Myocyte (in vitro differentiated cells): ENCODE results near the gene NPC2. TPM values are rescaled to one million over a fixed set of nuclear protein-coding genes. Genes with fewer than 3 reads are reported as not detected.

Experiments used
- DNase-seq: peaks from one replicate; pipeline ENCODE4 v3.0.0-alpha.2; 2012; ENCODE audit warnings: low read depth
- total RNA-seq: library from RNA; depleted of rRNA; stranded (reverse); fragments of >200 nt; gene quantifications from 2 replicates; pipeline ENCODE4 v1.2.3, GENCODE V29; 2014

The NPC2 gene
- total RNA-seq, 1 donor from 2014 or later: 898 TPM

DNA sequence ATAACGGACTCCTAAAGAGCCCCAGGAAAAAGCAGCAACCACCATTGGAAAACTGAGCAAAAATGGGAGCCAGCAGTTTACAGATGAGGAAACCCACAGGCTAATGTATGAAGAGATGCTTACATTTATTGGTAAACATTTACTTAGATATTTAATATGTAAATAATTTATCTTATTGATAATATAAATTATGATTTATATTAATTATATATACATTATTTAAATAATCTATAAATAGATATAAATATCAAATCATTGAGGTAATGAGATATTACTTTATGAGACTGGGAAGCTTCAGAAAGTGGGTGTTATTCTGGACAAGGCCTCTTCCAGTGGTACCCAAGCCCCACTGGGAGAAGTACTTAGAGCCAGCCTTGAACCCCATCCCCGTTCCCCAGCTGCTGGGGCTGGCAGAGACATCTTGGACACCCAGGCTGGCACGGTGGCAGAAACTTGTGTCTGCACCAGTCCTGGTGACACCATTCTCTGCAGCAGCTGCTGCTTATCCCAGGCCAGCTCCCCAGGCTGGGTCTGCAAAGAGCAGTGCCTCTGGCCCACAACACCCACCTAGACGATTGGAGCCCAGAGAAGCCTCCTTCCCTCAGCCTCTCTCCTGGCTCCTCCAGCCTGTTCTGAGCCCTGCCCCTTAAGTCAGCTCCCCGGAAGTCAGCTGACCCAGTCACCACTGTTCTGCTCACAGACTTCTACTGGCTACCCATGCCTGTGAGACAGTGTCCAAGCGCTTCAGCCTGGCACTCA lies 26.4 kb upstream of the NPC2 start:
- DNase-seq: peak; percentile 87

GRCh38 chr14:74518221-74518620 lies 25.1 kb upstream of the NPC2 start:
- no peak for DNase-seq

GRCh38 chr14:74517731-74518130 lies 24.6 kb upstream of the NPC2 start:
- no peak for DNase-seq

GRCh38 chr14:74516451-74517160 lies 23.5 kb upstream of the NPC2 start:
- DNase-seq: peak; percentile 58

DNA sequence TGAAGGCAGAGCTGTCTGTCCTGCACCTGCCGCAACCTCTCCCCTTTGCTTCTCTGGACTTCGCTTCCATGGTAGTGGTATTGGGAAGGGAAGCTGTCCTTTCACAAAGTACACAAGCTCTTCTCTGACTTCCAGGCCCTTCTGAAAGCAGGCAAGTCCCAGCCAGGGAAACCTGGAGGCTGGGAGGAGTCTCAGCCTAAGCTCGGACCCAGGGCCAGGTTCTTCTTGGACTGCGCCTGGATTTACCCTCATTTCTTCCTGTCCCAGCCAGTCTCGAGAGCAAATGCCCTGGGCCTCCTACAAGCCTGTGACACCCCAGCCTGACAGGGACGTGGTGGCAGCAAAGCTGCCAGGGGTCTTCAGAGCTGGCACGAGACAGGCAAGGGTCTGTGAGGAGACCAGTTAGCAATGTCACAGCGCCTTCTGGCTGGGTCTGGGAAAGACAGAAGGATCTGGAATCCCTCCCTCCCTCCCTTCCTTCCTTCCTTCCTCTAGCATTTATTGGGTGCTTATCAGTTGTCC lies 22.8 kb upstream of the NPC2 start:
- DNase-seq: no peak

GRCh38 chr14:74514471-74514941 lies 21.4 kb upstream of the NPC2 start:
- DNase-seq: peak; percentile 77

- no peak for DNase-seq
Observed at GRCh38 chr14:74511966-74512830, 19.1 kb upstream of the NPC2 start.

GRCh38 chr14:74510959-74511409 lies 17.9 kb upstream of the NPC2 start:
- peak; percentile 59 for DNase-seq

DNA sequence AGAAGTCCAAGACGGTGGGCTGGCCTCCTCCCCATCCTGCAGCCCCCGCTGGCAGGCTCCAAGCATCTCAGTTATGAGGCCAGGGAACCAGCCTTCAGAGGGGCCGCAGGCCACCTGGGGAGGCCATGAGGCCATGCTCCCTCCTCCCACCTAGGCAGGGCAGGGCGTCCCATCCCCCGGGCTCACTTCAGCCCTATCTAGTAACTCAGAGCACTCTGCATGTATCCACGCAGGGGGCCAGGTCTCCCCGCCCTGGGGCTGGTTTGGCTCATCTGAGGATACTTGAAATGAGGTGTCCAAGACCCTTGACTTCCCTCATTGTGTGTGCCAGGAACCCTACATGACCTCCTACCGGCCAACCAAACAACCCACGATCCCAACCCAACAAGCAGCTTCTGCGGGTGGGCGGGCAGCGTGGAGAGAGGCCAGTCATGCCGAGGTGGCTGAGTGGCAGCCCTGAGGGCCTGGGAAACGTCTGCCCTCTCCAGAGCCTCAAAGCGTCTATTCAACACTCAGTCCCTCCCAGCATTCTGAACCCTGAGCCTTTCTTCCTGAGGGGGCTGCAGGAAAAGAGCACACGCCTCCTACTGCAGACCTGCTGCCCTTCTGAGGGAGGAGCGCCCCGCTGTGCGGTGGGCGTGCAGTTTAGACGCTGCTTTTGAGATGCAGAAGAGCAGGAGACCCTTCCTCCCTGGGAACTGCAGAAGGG lies 17.3 kb upstream of the NPC2 start:
- no peak for DNase-seq

DNA sequence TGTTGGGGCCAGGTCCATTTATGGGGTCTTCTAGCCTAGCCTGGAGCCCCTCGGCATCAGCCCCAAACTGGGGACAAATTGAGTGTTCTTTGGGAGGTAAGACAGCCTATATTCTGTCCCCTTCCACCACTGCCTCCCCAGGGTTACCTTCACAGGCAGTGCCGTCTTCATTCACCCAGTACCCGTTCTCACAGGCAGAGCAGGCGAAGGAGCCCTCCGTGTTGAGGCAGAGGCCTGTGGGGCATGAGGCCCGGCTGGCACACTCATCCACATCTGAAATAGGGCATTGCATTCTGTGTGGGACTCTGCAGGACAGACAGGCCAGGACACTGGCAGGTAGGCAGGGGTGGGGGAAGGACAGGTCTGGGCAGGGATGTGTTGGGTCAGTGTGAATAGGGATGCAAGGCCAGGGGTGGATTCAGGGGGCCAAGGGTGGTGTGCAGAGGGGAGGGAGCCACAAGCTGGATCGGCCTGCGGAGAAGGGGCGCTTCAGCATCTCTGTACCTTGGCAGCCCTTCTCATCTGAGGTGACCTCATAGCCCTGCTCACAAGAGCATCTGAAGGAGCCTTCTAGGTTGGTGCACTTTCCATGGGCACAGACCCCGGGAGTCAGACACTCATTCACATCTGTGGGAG lies 16.6 kb upstream of the NPC2 start:
- no peak for DNase-seq

- no peak for DNase-seq
Observed at GRCh38 chr14:74508844-74509428, 15.8 kb upstream of the NPC2 start.

DNA sequence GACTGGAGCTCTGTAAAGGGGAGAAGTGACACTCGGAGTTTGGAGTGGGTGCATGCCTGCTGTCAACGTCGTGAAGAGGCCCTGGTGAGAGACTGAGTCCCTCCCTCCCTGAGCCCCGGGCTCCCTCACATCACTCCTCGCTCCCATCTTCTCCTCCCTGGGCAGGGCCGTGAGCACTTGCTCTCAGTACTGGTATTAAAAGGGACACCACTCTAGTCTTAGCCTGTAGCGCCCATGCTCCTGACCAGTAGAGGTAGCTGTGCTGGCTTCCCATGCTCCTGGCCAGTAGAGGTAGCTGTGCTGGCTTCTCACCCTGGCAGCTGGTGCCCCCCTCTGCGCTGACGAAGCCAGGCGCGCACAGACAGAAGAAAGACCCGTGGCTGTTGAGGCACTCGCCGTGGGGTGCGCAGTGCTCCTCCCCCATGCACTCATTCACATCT lies 15.2 kb upstream of the NPC2 start:
- DNase-seq: no peak

- no peak for DNase-seq
Observed at GRCh38 chr14:74507840-74508239, 14.7 kb upstream of the NPC2 start.

DNA sequence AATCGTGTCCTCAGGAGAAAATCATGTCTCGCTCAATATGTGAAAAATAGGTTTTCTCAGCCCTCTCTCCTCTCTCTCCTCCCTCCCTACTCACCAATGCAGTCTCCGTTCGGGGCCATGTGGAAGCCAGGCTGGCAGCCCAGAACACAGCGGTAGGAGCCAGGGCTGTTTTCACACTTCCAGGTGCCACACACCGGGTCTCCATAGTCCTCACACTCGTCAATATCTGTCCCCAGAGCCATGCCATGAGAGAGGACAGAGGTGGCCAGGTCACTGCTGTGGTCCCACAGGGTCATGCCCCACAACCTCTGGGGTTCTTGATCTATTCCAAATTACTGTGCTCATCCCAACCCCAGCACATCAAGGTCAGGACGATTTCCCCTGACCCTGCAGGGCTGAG lies 14.0 kb upstream of the NPC2 start:
- no peak for DNase-seq

- DNase-seq: no peak
Observed at GRCh38 chr14:74506411-74506851, 13.3 kb upstream of the NPC2 start.

GRCh38 chr14:74505831-74506230 lies 12.7 kb upstream of the NPC2 start:
- no peak for DNase-seq

- DNase-seq: no peak
Observed at GRCh38 chr14:74504874-74505720, 12.0 kb upstream of the NPC2 start.

DNA sequence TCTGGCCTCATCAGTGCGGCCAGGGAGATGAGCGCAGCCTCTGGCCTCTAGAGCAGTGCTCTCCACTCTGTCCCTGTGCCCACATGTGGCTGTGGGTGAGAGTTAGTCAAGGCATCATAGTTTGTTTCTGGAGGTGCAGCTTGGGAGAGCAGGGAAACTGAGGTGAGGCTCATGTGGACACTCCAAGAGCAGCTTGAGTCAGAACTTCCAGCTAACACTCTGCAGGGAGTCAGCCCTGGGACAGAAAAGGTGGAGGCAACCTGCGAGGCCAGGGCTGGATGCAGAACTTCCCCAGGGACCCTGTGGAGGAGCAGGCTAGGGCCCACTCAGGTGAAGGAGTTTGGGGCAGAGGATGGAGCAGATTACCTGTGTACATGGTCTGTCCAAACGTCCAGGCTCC lies 11.3 kb upstream of the NPC2 start:
- no peak for DNase-seq

DNA sequence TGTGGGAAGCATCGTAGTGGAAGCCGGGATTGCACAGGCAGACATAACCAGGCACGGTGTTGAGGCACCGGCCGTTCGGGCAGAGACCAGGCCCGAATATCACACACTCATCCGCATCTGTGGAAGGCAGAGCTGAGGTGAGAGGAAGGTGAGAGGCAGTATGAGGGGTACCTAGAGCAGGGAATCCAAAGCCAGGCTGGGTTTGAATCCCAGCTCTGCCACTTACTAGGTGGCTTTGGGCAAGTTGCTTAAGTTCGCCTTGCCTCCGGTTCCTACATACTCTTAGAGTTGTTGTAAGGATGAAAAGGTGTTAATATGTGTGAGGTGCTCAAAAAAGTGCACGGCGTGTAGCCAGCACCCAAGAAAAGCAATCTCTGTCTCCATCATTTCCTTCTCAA lies 10.8 kb upstream of the NPC2 start:
- DNase-seq: no peak
